ENCODE measurements around the gene DKKL1. TPM values are rescaled to one million over a fixed set of nuclear protein-coding genes. Genes with fewer than 3 reads are reported as not detected.

Gene DKKL1
- total and polyA plus RNA-seq, 10 donors, result 0.57 to 1.1 (median 0.68) TPM; not detected in 6

DNA sequence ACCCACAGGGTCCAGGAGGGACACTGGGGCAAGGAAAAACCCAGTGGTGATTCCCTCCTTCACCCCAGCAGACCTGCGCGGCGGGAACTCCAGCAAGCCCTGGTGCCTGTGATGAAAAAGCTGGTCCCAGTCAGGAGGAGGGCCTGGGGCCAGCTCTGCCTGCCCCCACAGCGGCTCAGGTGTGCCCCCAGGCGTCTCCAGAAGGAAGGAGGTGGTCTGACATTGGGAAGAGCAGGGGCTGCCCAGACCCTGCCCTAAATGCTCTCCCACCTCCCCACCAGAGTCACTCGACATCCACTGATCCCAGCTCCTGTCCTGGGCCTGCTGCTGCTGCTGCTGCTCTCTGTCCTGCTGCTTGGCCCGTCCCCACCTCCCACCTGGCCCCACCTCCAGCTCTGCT, 53.4 kb downstream of the DKKL1 start:
- TF ChIP-seq POLR2A (IDR thresholded peaks at IDR 0.05), result no peak
- TF ChIP-seq, protein P1, sequence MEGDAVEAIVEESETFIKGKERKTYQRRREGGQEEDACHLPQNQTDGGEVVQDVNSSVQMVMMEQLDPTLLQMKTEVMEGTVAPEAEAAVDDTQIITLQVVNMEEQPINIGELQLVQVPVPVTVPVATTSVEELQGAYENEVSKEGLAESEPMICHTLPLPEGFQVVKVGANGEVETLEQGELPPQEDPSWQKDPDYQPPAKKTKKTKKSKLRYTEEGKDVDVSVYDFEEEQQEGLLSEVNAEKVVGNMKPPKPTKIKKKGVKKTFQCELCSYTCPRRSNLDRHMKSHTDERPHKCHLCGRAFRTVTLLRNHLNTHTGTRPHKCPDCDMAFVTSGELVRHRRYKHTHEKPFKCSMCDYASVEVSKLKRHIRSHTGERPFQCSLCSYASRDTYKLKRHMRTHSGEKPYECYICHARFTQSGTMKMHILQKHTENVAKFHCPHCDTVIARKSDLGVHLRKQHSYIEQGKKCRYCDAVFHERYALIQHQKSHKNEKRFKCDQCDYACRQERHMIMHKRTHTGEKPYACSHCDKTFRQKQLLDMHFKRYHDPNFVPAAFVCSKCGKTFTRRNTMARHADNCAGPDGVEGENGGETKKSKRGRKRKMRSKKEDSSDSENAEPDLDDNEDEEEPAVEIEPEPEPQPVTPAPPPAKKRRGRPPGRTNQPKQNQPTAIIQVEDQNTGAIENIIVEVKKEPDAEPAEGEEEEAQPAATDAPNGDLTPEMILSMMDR (IDR thresholded peaks at IDR 0.05 in 8 of 11, conservative IDR thresholded peaks at IDR 0.05 in 3 of 11), result no peak
- TF ChIP-seq POLR2AphosphoS5 (IDR thresholded peaks at IDR 0.05), result no peak
- H3K4me1 ChIP-seq, result peaks cover 4 to 32% (median 21%) of the 10 kb centered on the region in 6 donors
- DNase-seq, result no peak
- H3K9me3 ChIP-seq, result no peaks in the 10 kb centered on the region
- peaks cover 0 to 59% (median 23%) of the 10 kb centered on the region in 7 donors for H3K27me3 ChIP-seq (replicated peaks in 1 of 7)
- H3K36me3 ChIP-seq, result no peaks in the 10 kb centered on the region
- 74 to 86% (median 80%) methylated on average over 6 to 7 of the region's 7 CpGs for WGBS, 5 donors
- no peak overlapping the region for H3K4me3 ChIP-seq
- intact Hi-C loops (cut with DNase I; ENCODE audit: low total_unique reads), result no loop called here
- H3K27ac ChIP-seq, result no peak overlapping the region

DNA sequence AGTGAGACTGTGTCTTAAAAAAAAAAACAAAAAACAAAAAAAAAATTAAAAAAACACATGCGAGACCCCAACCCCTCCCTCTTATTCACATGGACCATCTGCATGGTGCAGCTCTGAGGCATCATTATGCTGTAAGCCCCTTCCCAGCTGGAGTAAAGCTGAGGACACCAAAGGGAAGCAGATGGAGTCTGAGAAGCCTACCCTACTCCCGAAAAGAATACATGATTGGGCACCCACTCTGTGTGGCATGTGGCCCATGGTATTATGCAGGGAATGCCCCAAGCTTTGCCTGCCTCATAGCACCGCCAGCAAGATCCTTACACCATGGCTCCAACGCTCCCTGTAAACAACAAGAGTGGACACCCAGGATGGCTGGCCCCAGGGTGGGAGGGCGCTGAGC, 54.8 kb downstream of the DKKL1 start:
- intact Hi-C loops (cut with DNase I; ENCODE audit: low total_unique reads), result no loop called here
- 83 to 98% (median 87%) methylated on average over 5 of the region's 5 CpGs for WGBS, 5 donors
- peaks cover 5 to 73% (median 37%) of the 10 kb centered on the region in 7 donors for H3K27me3 ChIP-seq (replicated peaks in 1 of 7)

DNA sequence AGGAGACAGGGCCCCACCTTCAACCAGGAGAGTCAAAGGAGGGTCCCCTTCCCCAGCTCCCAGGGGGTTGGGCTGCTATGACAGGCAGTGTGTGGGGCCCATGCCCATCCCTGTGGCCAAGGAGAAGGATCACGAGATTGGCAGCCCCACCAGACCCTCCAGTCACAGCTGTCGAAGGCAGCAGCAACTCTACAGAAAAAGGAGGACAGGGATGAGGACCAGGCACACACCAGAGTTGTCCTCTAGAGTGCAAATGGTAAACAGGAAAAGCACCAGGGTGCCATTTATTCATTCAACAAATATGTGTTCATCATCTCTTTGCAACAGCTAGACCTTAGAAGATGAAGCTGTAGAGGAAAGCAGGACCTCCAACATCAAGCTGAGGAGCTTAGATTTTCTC, 55.5 kb downstream of the DKKL1 start:
- 65 to 96% (median 78%) methylated on average over 2 of the region's 2 CpGs; no CpG with 5 or more reads in 1 of the 5 donors for WGBS, 5 donors
- Histone ChIP-seq H3K9me3 (no peaks in the 10 kb centered on the region), H3K36me3 (no peaks in the 10 kb centered on the region), H3K4me3 (no peak overlapping the region), H3K27me3 (replicated peaks in 1 of 7) (peaks cover 5 to 80% (median 44%) of the 10 kb centered on the region in 7 donors), H3K27ac (no peak overlapping the region), H3K4me1 (peaks cover 20 to 40% (median 36%) of the 10 kb centered on the region in 6 donors)
- intact Hi-C loops (cut with DNase I; ENCODE audit: low total_unique reads), result no loop called here
- no peak for DNase-seq
- no peak for TF ChIP-seq POLR2AphosphoS5 (IDR thresholded peaks at IDR 0.05)
- TF ChIP-seq POLR2A (IDR thresholded peaks at IDR 0.05), result no peak
- TF ChIP-seq, protein P1 (IDR thresholded peaks at IDR 0.05 in 8 of 11, conservative IDR thresholded peaks at IDR 0.05 in 3 of 11), result no peak

More for the DNA sequence above, 54.8 kb downstream of the DKKL1 start:
- Histone ChIP-seq H3K4me3 (no peak overlapping the region), H3K36me3 (no peaks in the 10 kb centered on the region), H3K27ac (no peak overlapping the region), H3K4me1 (peaks cover 18 to 37% (median 30%) of the 10 kb centered on the region in 6 donors), H3K9me3 (no peaks in the 10 kb centered on the region)
- TF ChIP-seq POLR2AphosphoS5 (IDR thresholded peaks at IDR 0.05) (no peak), POLR2A (IDR thresholded peaks at IDR 0.05) (no peak)
- TF ChIP-seq, protein P1 (IDR thresholded peaks at IDR 0.05 in 8 of 11, conservative IDR thresholded peaks at IDR 0.05 in 3 of 11), result no peak
- no peak for DNase-seq

DNA sequence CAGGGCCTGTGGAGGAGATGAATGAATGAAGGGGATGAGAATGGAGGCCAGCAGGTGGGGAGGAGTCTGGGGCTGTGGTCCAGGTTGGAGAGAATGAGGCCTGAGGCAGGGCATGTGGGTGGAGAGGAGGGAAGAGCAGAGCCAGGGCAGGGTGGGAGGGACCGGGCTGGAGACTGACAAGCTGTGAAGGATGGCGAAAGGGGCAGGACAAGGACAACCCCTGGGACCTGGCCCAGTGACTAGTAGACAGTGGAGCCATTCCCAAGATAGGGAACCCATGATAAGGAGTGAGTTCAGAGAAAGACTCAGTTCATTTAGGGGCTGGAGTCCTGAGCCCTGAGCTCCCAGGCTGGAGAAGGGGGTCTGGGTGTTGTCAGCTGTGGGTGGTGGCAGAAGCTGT, 56.5 kb downstream of the DKKL1 start:
- Histone ChIP-seq H3K4me3 (no peak overlapping the region), H3K27ac (no peak overlapping the region), H3K9me3 (no peaks in the 10 kb centered on the region), H3K36me3 (no peaks in the 10 kb centered on the region), H3K4me1 (peaks cover 20 to 41% (median 36%) of the 10 kb centered on the region in 6 donors), H3K27me3 (replicated peaks in 1 of 7) (peaks cover 5 to 90% (median 54%) of the 10 kb centered on the region in 7 donors)
- TF ChIP-seq, protein P1 (IDR thresholded peaks at IDR 0.05 in 8 of 11, conservative IDR thresholded peaks at IDR 0.05 in 3 of 11), result no peak
- TF ChIP-seq POLR2A (IDR thresholded peaks at IDR 0.05) (no peak), POLR2AphosphoS5 (IDR thresholded peaks at IDR 0.05) (no peak)
- intact Hi-C loops (cut with DNase I; ENCODE audit: low total_unique reads), result no loop called here
- no peak for DNase-seq
- 86 to 95% (median 88%) methylated on average over 2 of the region's 2 CpGs for WGBS, 5 donors

Measured in spleen (tissue), 11 donors.